ENCODE data around the gene TEX36.
"Not testable (repeated sequence)": the region's sequence is repeated elsewhere in the genome, so short reads cannot be mapped to it uniquely, and the experiment has no call there.

TEX36 gene

DNA sequence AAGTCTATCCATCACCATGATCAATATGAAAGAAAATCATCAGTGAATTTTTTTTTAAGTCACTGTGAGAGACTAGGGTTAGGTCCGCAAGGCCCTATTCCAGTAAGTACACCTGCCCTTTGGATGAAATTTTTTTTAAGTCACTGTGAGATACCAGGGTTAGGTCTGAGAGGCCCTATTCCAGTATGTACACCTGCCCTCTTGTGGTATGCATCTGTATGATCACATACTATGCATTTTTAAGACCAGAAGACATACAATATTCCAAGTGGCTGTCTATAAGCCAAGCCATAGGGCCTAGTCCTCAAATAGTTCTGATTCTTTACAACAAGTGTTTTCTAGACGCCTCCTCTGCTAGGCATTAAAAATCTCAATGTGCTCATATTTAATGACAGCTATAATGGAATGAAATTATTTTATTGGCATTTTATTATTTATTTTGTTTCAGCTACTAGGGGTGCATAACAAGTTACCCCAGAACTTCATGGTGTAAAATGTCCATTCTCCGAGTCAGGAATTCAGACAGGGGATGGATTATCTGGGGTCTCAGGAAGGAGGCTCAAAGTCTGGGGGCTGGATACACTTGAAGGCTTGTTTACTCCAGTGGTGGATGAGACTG is 53.1 kb downstream of the TEX36 start:
- no peak for DNase-seq (ENCODE audit: low read depth)

DNA sequence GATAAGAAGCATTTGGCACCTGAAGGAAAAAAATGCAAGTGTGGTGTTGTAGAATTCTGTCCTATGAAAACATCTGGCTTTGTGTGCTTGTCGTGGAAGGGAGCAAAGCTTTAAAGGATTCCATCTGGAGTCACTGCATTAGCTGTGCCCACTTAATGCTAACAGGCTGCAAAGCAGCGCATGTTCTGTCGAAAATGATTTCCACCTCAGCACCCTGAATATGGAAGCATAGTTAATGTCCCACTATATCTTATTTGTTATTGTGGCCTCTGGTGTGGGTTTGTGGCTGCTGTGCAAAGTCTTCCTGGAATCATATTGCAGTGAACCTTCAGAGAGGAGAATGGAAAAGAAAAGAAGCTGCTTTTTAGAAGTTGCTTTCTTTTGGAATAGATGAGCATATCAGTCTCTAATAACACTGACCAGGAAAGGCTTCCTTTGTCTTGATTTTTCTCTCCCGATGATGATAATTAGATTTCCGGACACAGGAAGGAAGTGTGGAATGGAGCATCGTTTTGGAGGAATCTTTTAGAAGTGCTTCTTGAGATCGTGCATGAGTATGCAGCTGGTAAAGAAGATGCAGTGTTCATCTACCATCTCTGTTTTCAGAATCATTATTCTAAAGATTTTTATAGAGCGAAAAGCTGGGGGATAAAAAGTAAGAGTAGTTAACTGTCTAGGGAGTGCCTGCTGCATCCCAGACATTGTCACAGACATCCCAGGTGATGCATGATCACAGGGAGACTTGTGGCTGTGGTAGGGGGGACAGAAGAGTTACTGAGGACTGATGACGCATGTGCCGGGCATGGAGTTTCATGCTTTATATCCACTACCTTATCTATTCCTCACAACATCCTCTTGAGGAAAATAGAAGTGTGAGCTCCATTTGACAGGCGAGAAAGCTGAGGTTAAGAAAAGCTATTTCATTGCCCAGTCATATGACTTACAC is 54.6 kb downstream of the TEX36 start:
- DNase-seq (ENCODE audit: low read depth): no peak

DNA sequence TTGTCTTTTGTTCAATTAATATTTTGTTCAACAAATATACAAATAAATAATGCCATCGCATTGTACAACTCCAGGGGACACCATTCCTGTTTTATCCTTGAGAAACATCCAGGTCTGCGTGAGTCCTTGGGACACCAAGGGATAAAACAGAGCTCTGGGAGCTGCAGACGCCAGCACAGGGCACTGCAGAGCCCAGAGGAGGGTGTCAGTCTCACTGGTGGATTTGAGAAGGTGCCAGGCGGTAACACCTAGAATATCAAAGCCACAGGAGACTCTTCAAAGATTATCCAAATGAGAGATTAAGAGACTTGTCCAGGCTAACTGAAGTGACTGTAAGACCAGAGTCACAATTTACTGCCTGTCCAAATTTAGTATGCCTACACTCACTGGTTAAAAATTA is 55.3 kb downstream of the TEX36 start:
- DNase-seq (ENCODE audit: low read depth): no peak

DNA sequence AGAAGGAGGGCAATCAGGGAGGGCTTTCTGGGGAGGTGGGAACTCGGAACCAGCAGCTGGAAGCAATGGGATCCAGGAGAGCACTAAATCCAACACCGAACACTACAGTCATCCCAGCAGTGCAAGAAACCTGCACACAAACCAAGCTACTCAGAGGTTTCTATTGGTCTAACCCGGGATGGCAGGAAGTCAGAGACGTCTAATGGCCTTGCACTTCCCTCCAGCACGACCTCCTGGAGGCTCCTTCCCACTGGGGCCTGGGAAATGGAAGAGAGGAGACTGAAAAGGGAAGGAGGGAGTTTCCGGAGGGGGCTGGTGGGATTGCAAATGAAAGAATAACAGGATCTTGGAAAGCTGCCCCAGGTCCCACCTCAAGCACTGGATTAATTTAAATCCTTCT is 56.3 kb downstream of the TEX36 start:
- no peak for DNase-seq (ENCODE audit: low read depth)

DNA sequence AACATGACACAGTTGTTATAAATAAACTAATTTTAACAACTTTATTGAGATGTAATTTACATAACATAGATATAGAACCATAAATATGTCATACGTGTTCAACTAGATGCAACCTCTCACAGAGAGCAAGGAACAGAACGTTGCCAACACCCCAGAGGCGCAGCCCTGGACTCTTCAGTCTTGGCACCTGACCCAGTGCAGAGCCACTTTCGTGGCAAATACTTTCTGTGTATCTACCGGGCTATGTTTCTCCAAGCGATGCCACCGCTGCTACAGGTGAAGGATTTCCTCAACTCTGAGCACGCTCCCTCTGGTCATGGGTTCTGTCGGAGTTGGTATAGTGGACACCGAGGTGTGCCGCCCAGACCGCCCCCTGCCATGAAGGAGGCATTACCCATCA is 57.4 kb downstream of the TEX36 start:
- no peak for DNase-seq (ENCODE audit: low read depth)

DNA sequence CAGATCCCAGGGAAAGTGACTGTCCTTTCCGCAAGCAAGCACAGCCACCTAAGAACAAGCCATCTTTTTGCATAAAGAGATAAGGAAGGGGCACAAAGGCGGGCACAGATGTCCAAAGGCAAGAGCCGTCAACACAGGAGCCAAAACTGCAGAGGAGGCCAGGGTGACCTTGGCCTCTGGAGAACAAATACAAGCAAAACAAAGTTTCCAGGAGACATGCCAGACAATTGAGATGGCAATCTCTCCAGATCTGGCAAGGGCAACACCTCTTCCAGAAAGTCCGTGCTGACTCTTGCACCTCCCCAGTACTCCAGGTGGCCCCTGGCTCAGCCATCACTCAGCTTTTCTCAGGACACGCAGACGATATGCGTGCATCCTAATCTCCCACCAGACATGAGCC is 58.2 kb downstream of the TEX36 start:
- DNase-seq (ENCODE audit: low read depth): no peak

DNA sequence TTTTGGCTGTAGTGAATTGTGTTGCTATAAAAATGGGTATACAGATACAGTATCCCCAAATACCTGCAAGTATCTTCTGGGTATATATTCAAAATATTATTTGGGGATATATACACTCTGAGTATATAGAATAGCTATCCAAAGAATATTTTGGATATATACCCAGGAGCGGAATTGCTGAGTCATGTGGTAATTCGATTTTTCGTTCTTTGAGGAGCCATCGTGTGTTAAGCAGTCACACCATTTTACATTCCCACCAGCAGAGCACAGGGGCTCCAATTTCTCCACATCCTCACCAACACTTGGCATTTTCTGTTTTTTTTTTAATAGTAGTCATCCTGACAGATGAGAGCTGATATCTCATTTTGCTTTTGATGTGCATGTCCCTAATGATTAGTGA is 61.9 kb downstream of the TEX36 start:
- DNase-seq (ENCODE audit: low read depth): no peak

DNA sequence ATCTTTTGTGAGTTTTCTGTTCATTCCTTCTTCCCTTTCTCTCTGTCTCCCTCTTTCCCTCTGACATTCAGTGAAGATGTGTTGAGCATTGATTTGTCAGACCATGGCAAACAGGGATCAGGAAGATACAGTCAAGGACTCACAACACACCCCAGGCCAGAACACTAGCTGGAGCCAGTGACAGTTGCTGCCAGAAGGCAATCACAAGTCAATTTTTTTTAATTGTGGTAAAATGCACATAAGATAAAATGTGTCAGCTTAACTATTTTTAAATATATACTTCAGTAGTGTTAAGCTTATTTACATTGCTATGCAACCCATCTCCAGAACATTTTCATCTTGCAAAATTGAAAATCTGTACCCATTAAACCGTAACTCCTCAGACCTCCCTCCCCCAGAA is 62.6 kb downstream of the TEX36 start:
- DNase-seq (ENCODE audit: low read depth): no peak

DNA sequence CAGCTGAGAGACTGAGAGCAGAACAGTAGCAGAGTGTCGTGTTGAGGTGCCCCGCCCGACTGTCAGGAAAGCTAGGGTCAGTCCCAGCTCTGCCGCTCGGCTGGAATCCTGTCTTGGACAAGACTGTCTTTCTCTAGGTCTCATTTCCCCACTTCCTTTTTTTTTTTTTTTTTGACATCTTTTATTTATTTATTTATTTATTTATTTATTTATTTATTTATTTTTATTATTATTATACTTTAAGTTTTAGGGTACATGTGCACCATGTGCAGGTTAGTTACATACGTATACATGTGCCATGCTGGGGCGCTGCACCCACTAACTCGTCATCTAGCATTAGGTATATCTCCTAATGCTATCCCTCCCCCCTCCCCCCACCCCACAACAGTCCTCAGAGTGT is 69.9 kb downstream of the TEX36 start:
- DNase-seq (ENCODE audit: low read depth): not testable (repeated sequence)

DNA sequence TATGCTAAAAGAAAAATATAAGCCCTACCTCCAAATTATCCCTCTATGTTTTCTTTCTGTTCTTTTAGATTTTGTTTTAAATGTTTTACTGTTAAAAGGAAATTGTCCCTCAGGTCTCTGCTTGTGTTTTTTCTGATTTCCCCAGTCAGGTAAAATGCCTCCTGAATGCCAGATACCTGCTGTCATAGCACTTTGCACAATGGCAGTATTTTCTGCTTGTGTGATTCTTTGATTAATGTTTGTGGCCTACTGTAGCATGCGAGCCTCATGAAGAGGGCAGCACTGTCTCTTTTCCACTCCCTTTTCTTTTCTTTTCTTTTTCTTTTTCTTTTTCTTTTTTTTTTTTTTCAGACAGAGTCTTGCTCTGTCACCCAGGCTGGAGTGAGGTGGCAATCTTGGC is 71.2 kb downstream of the TEX36 start:
- no peak for DNase-seq (ENCODE audit: low read depth)

DNA sequence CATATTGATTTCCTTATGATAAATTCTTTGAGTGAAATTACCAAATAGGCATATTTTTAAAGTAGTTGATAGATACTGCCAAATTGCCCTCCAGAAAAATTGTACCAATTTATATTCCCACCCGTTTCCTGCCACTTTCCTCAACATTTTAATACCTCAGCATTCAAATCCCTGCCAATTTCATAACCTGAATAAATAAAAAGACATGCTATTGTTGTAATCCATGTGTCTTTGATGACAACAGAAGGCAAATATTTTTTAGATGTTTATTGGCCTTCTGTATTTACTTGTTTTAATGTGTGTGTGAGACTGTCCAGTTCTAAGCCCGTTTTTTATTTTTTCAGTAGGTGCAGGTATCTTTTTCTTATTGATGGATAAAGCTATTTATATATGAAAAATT is 71.7 kb downstream of the TEX36 start:
- no peak for DNase-seq (ENCODE audit: low read depth)

DNA sequence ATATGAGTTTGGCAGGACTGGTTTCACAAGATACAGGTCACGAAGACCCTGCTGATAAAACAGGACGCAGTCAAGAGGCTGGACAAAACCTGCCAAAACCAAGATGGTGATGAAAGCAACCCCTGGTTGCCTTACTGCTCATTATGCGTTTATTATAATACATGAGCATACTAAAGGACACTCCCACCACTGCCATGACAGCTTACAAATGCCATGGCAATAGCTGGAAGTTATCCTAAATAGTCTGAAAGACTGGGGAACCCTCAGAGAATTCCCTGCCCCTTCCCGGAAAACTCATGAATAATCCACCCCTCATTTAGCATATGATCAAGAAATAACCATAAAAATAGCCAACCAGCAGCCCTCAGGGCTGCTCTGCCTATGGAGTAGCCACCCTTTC is 73.1 kb downstream of the TEX36 start:
- no peak for DNase-seq (ENCODE audit: low read depth)

DNA sequence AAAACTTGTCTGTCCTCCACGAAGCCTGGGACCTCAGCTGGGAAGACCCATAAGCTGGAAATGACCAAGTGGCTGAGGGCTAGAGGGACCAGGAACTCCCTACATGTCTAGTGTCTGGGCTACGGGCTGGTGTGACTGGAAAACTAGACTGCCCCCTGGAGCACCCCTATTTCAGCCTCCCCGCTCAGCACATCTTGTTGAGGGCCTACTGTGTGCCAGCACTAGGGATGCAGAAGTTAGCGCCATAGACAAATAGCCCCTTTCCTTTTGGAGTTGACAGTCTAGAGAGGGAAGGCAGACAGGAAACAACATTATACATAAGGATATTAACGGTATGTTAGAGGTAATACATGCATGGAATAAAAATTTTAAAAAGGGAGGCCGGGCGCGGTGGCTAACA is 74.5 kb downstream of the TEX36 start:
- no peak for DNase-seq (ENCODE audit: low read depth)

DNA sequence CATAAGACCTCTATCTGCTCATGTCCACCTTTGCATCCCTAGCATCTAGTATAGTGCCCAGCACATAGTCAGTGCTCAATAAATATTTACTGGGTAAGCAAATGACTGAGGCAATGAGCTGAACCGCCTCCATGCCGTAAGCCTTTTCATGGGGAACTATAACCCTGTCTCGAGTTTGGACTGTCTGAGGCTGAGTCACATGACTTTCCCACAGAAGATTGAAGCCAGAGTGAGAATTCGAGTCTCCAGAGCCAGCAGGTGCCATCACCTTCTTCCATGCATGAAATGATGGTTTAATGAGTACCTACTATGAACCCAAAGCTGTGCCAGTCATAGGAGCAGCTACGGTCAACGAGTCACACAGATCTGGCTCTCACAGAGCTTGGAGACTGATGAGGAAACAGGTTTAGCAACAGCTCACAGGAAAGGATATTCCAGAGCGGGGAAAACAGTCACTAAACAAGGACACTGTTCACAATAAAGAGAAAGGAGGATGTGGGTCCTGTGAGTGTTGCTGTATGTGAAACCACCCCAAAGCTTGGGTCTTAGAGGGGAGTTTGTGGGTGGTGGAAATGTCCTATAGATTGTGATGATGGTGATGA is 75.2 kb downstream of the TEX36 start:
- no peak for DNase-seq (ENCODE audit: low read depth)

DNA sequence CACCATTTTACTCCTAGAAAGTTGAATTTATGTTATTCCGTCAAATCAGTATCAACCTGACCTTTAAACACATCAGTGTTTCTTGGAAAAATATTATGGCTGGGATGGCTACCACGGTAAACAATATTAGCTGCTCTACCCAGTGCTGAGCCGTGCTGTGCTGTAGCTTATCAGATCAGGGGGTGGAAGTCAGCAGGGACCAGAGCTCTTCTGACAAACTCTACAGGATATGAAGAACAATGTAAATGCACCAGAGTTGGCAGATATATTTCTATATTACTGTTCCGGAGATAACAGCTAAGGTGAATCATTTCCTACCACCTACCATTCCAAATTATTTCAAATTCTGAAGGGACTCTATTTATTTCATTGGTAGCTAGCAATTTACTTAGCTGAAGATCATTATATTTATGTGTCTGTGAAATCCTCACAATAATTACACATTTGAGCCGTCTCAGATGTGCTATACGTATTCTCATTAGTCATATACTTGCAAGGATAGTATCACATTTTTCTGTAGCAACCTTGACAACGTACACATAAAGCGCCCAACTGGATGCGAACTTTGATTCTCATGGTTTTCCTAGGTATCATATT is 76.5 kb downstream of the TEX36 start:
- no peak for DNase-seq (ENCODE audit: low read depth)

All from stimulated activated CD8-positive, alpha-beta memory T cell treated with anti-CD3 and anti-CD28 coated beads, Interleukin-4, amount 100 ng/mL, for 24 hours (primary cell).